Measurements from ENCODE around the gene VIT.

The VIT gene

GRCh38 chr2:36711741-36712314 lies 15.3 kb downstream of the VIT start:
- H3K79me2 ChIP-seq (ENCODE audit: low read length): no peaks in the 10 kb centered on the region
- no peaks in the 10 kb centered on the region for H3K27me3 ChIP-seq (replicated peaks; ENCODE audit: insufficient read depth, low read length)
- no peaks in the 10 kb centered on the region for H3K4me1 ChIP-seq (ENCODE audit: low read length)
- H3K9ac ChIP-seq (ENCODE audit: low read length): no peak overlapping the region
- no peak overlapping the region for H2AFZ ChIP-seq (ENCODE audit: low read length)
- H4K20me1 ChIP-seq (ENCODE audit: insufficient read depth, low read length): no peaks in the 10 kb centered on the region
- H3K36me3 ChIP-seq (replicated peaks; ENCODE audit: insufficient read depth, low read length): no peaks in the 10 kb centered on the region
- no peak for TF ChIP-seq CTCF (IDR thresholded peaks at IDR 0.05; ENCODE audit: low read length)
- no peak for TF ChIP-seq EZH2 (optimal IDR thresholded peaks at IDR 0.05; ENCODE audit: low read depth, low read length)
- no peak for TF ChIP-seq EZH2phosphoT487 (IDR thresholded peaks at IDR 0.05; ENCODE audit: low read length)
- no peak overlapping the region for H3K27ac ChIP-seq (ENCODE audit: low read length)
- H3K9me3 ChIP-seq (replicated peaks; ENCODE audit: insufficient read depth, low read length): no peaks in the 10 kb centered on the region
- no peak overlapping the region for H3K4me2 ChIP-seq (ENCODE audit: low read depth, low read length)
- H3K9me2 ChIP-seq (replicated peaks; ENCODE audit: insufficient read depth, low read length): no peaks in the 10 kb centered on the region
- no peaks in the 10 kb centered on the region for H3F3A ChIP-seq (ENCODE audit: insufficient read depth, low read length)
- H3K4me3 ChIP-seq (ENCODE audit: low read length): no peak overlapping the region
- DNase-seq: no peak

GRCh38 chr2:36713310-36713709 lies 16.8 kb downstream of the VIT start:
- Histone ChIP-seq H3K79me2 (ENCODE audit: low read length) (no peaks in the 10 kb centered on the region), H3K9me3 (replicated peaks; ENCODE audit: insufficient read depth, low read length) (no peaks in the 10 kb centered on the region), H3K27ac (ENCODE audit: low read length) (no peak overlapping the region), H3K27me3 (replicated peaks; ENCODE audit: insufficient read depth, low read length) (no peaks in the 10 kb centered on the region), H3K4me1 (ENCODE audit: low read length) (no peaks in the 10 kb centered on the region), H3K9me2 (replicated peaks; ENCODE audit: insufficient read depth, low read length) (no peaks in the 10 kb centered on the region), H3F3A (ENCODE audit: insufficient read depth, low read length) (no peaks in the 10 kb centered on the region), H3K36me3 (replicated peaks; ENCODE audit: insufficient read depth, low read length) (no peaks in the 10 kb centered on the region), H4K20me1 (ENCODE audit: insufficient read depth, low read length) (no peaks in the 10 kb centered on the region), H3K9ac (ENCODE audit: low read length) (no peak overlapping the region), H2AFZ (ENCODE audit: low read length) (no peak overlapping the region), H3K4me2 (ENCODE audit: low read depth, low read length) (no peak overlapping the region), H3K4me3 (ENCODE audit: low read length) (no peak overlapping the region)
- no peak for TF ChIP-seq CTCF (IDR thresholded peaks at IDR 0.05; ENCODE audit: low read length)
- DNase-seq: no peak

GRCh38 chr2:36716111-36716510 lies 19.6 kb downstream of the VIT start:
- no peak overlapping the region for H3K4me3 ChIP-seq (ENCODE audit: low read length)
- TF ChIP-seq EZH2phosphoT487 (IDR thresholded peaks at IDR 0.05; ENCODE audit: low read length) (no peak), CTCF (IDR thresholded peaks at IDR 0.05; ENCODE audit: low read length) (no peak), EZH2 (optimal IDR thresholded peaks at IDR 0.05; ENCODE audit: low read depth, low read length) (no peak)
- H3K27me3 ChIP-seq (replicated peaks; ENCODE audit: insufficient read depth, low read length): no peaks in the 10 kb centered on the region
- DNase-seq: no peak
- no peaks in the 10 kb centered on the region for H3K9me3 ChIP-seq (replicated peaks; ENCODE audit: insufficient read depth, low read length)
- no peaks in the 10 kb centered on the region for H3K36me3 ChIP-seq (replicated peaks; ENCODE audit: insufficient read depth, low read length)
- H3F3A ChIP-seq (ENCODE audit: insufficient read depth, low read length): no peaks in the 10 kb centered on the region
- no peaks in the 10 kb centered on the region for H3K4me1 ChIP-seq (ENCODE audit: low read length)
- no peak overlapping the region for H3K9ac ChIP-seq (ENCODE audit: low read length)
- no peak overlapping the region for H2AFZ ChIP-seq (ENCODE audit: low read length)
- no peaks in the 10 kb centered on the region for H4K20me1 ChIP-seq (ENCODE audit: insufficient read depth, low read length)
- H3K27ac ChIP-seq (ENCODE audit: low read length): no peak overlapping the region
- no peak overlapping the region for H3K4me2 ChIP-seq (ENCODE audit: low read depth, low read length)
- H3K79me2 ChIP-seq (ENCODE audit: low read length): no peaks in the 10 kb centered on the region
- no peaks in the 10 kb centered on the region for H3K9me2 ChIP-seq (replicated peaks; ENCODE audit: insufficient read depth, low read length)
